Measurements from ENCODE around the gene CTU2.
"Not testable (repeated sequence)": the region's sequence is repeated elsewhere in the genome, so short reads cannot be mapped to it uniquely, and the experiment has no call there.

The CTU2 gene

DNA sequence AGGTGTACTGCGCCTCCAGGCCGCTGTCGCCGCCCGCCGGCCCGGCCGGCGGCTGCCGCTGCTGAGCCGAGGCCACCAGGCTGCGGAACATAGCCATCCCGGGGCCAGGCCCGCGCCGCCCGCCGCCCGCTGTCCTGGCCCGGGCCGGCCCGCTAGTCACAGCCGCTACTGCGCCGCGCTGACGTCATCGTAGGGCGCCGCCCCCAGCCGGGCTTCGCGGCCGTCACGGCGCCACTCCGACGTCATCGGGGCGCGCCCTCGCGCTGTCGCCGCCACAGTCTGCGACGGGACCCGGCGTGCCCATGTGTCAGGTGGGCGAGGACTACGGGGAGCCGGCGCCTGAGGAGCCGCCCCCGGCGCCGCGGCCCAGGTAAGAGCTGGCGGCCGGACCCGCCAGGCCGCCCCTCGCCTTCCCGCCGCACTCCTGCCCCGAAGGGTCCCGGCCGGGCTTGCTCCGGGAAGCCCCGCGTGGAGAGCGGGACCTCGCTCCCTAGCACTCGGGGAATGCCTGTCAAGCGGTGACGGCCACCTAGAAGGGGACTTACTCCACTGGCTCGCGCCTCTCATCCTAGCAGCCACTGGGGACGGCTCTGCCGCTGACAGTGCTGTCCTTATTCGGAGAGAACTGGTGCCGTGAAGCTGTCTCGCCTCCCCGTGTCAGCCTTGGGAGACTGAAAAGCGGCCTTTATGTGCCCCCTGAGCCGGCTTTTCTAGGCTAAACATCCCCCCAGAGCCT, at the start of gene CTU2, which contains the start of gene RNF166:
CTU2 (plus strand) TSS at position 275 of the 736 bp plus-strand sequence; CDS start at position 303, 28 bp downstream.
RNF166 (minus strand) TSS at position 180 of the 736 bp plus-strand sequence; CDS start at position 97, 83 bp downstream.
- Mint-ChIP-seq H3K36me3 (ENCODE audit: low read depth) (peaks cover 8% of the 10 kb centered on the region), H3K27me3 (no peaks in the 10 kb centered on the region), H3K4me3 (peak within 1 kb of the TSS; percentile 96), H3K27ac (peak within 1 kb of the TSS; percentile 94), H3K9me3 (no peaks in the 10 kb centered on the region), H3K4me1 (ENCODE audit: low read depth) (peaks cover 52% of the 10 kb centered on the region)

- Mint-ChIP-seq H3K36me3 (ENCODE audit: low read depth) (peaks cover 7% of the 10 kb centered on the region), H3K27me3 (no peaks in the 10 kb centered on the region), H3K27ac (no peak overlapping the region), H3K9me3 (no peaks in the 10 kb centered on the region), H3K4me3 (no peak overlapping the region), H3K4me1 (ENCODE audit: low read depth) (peaks cover 18% of the 10 kb centered on the region)
Observed at GRCh38 chr16:88657371-88657770, 48.9 kb upstream of the CTU2 start.

DNA sequence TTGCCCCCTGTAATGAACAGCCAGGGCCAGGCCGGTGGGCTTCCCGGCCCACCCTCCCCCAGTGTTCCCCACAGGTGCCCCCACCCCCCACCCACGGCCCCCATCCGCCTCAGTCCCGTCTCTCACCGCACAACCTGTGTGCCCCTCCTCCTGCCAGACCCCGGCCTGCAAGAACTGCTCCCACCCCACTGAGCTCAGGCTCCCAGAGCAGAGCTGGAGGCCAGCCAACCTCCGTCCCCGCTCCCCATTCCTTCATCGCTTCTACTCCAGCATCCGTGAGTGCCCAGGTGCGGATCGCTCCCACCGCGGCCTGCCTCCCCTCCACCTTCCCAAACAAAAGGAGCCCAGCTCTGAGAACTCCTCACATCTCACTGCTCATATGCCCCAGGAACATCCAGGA, 47.6 kb upstream of the CTU2 start:
- Mint-ChIP-seq H3K27ac (no peak overlapping the region), H3K9me3 (no peaks in the 10 kb centered on the region), H3K4me3 (no peak overlapping the region), H3K36me3 (ENCODE audit: low read depth) (peaks cover 7% of the 10 kb centered on the region), H3K4me1 (ENCODE audit: low read depth) (peaks cover 18% of the 10 kb centered on the region), H3K27me3 (no peaks in the 10 kb centered on the region)

- Mint-ChIP-seq H3K36me3 (ENCODE audit: low read depth) (peaks cover 7% of the 10 kb centered on the region), H3K9me3 (no peaks in the 10 kb centered on the region), H3K27ac (no peak overlapping the region), H3K27me3 (no peaks in the 10 kb centered on the region), H3K4me3 (no peak overlapping the region), H3K4me1 (ENCODE audit: low read depth) (peaks cover 20% of the 10 kb centered on the region)
Observed at GRCh38 chr16:88659160-88659559, 47.1 kb upstream of the CTU2 start.

GRCh38 chr16:88661468-88661867, 44.8 kb upstream of the CTU2 start:
- peak overlapping the region; percentile 18 for H3K4me3 Mint-ChIP-seq
- H3K4me1 Mint-ChIP-seq (ENCODE audit: low read depth): peaks cover 25% of the 10 kb centered on the region
- no peaks in the 10 kb centered on the region for H3K27me3 Mint-ChIP-seq
- H3K36me3 Mint-ChIP-seq (ENCODE audit: low read depth): no peaks in the 10 kb centered on the region
- no peak overlapping the region for H3K27ac Mint-ChIP-seq
- no peaks in the 10 kb centered on the region for H3K9me3 Mint-ChIP-seq

- no peaks in the 10 kb centered on the region for H3K36me3 Mint-ChIP-seq (ENCODE audit: low read depth)
- peaks cover 25% of the 10 kb centered on the region for H3K4me1 Mint-ChIP-seq (ENCODE audit: low read depth)
- H3K4me3 Mint-ChIP-seq: peak overlapping the region; percentile 89
- H3K27ac Mint-ChIP-seq: peak overlapping the region; percentile 86
- H3K27me3 Mint-ChIP-seq: no peaks in the 10 kb centered on the region
- no peaks in the 10 kb centered on the region for H3K9me3 Mint-ChIP-seq
Observed at GRCh38 chr16:88662222-88662842, 44.0 kb upstream of the CTU2 start.

DNA sequence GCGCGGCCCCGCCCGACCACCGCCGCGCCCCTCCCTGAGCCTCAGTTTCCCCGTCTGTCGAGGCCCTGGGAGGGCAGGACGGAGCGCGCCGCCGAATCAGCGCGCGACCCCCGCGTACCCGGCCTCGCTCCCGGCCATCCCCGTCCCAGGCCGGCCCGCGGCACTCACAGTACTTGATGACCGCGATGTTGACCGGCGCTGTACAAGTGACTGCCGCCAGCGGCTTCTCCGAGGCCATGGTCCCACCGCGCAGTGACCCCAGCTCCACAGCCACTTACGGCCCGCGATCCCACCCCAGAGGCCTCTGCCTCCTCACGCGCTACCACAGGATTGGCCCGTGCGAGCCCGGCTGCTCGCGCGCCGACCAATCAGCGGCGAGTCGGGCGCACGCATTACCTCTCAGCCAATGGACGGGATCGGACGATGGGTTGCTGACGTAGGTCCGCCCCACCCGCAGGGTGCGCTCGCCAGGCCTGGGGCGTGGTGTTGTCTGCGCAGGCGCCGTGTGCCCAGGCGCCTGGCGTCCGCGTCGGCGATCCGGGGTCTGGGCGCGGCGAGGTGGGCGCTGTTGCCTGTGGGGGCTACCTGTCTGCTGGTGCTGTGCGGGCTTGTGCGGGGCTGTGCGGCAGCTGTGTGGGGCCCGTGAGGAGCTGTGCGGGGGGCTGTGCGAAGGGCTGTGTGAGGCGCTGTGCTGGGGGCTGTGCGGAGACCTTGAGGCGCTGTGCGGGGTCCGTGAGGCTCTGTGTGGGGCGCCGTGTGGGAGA, 43.3 kb upstream of the CTU2 start, which contains the start of gene MVD:
MVD (minus strand) TSS at position 249 of the 764 bp plus-strand sequence; CDS start at position 238, 11 bp downstream.
- no peaks in the 10 kb centered on the region for H3K36me3 Mint-ChIP-seq (ENCODE audit: low read depth)
- H3K9me3 Mint-ChIP-seq: no peaks in the 10 kb centered on the region
- peaks cover 25% of the 10 kb centered on the region for H3K4me1 Mint-ChIP-seq (ENCODE audit: low read depth)
- peak within 1 kb of the TSS; percentile 89 for H3K4me3 Mint-ChIP-seq
- H3K27me3 Mint-ChIP-seq: no peaks in the 10 kb centered on the region
- H3K27ac Mint-ChIP-seq: peak within 1 kb of the TSS; percentile 90

- Mint-ChIP-seq H3K4me3 (peak overlapping the region; percentile 9), H3K4me1 (ENCODE audit: low read depth) (peaks cover 23% of the 10 kb centered on the region), H3K27me3 (no peaks in the 10 kb centered on the region), H3K9me3 (no peaks in the 10 kb centered on the region), H3K27ac (no peak overlapping the region), H3K36me3 (ENCODE audit: low read depth) (peaks cover 4% of the 10 kb centered on the region)
Observed at GRCh38 chr16:88665148-88665547, 41.2 kb upstream of the CTU2 start.

- no peak overlapping the region for H3K4me3 Mint-ChIP-seq
- H3K27me3 Mint-ChIP-seq: no peaks in the 10 kb centered on the region
- no peaks in the 10 kb centered on the region for H3K9me3 Mint-ChIP-seq
- H3K4me1 Mint-ChIP-seq (ENCODE audit: low read depth): peaks cover 21% of the 10 kb centered on the region
- H3K27ac Mint-ChIP-seq: no peak overlapping the region
- peaks cover 4% of the 10 kb centered on the region for H3K36me3 Mint-ChIP-seq (ENCODE audit: low read depth)
Observed at GRCh38 chr16:88665570-88665969, 40.7 kb upstream of the CTU2 start.

- Mint-ChIP-seq H3K27ac (no peak overlapping the region), H3K36me3 (ENCODE audit: low read depth) (peaks cover 4% of the 10 kb centered on the region), H3K4me1 (ENCODE audit: low read depth) (peaks cover 7% of the 10 kb centered on the region), H3K4me3 (no peak overlapping the region), H3K27me3 (no peaks in the 10 kb centered on the region), H3K9me3 (no peaks in the 10 kb centered on the region)
Observed at GRCh38 chr16:88667461-88667860, 38.8 kb upstream of the CTU2 start.

GRCh38 chr16:88669493-88669892, 36.8 kb upstream of the CTU2 start:
- not testable (repeated sequence) for H3K9me3 Mint-ChIP-seq; H3K4me3 Mint-ChIP-seq; H3K27ac Mint-ChIP-seq; H3K36me3 Mint-ChIP-seq (ENCODE audit: low read depth); H3K4me1 Mint-ChIP-seq (ENCODE audit: low read depth); H3K27me3 Mint-ChIP-seq

- Mint-ChIP-seq H3K9me3 (no peaks in the 10 kb centered on the region), H3K27ac (no peak overlapping the region), H3K4me1 (ENCODE audit: low read depth) (peaks cover 1% of the 10 kb centered on the region), H3K36me3 (ENCODE audit: low read depth) (peaks cover 4% of the 10 kb centered on the region), H3K4me3 (no peak overlapping the region), H3K27me3 (no peaks in the 10 kb centered on the region)
Observed at GRCh38 chr16:88669980-88670379, 36.3 kb upstream of the CTU2 start.

GRCh38 chr16:88671806-88672205, 34.5 kb upstream of the CTU2 start:
- Mint-ChIP-seq H3K9me3 (no peaks in the 10 kb centered on the region), H3K27ac (no peak overlapping the region), H3K4me1 (ENCODE audit: low read depth) (no peaks in the 10 kb centered on the region), H3K27me3 (no peaks in the 10 kb centered on the region), H3K4me3 (no peak overlapping the region), H3K36me3 (ENCODE audit: low read depth) (peaks cover 4% of the 10 kb centered on the region)

GRCh38 chr16:88672776-88673175, 33.5 kb upstream of the CTU2 start:
- Mint-ChIP-seq H3K9me3 (no peaks in the 10 kb centered on the region), H3K27ac (no peak overlapping the region), H3K27me3 (no peaks in the 10 kb centered on the region), H3K4me1 (ENCODE audit: low read depth) (no peaks in the 10 kb centered on the region), H3K4me3 (no peak overlapping the region), H3K36me3 (ENCODE audit: low read depth) (peaks cover 4% of the 10 kb centered on the region)

Measured in stimulated activated naive CD8-positive, alpha-beta T cell treated with anti-CD3 and anti-CD28 coated beads, Interleukin-15, Interleukin-2, amounts not matched to agents 100 ng/mL and 50 ng/mL, for 24 hours (primary cell).